HPDE6-E6E7 (cell line): ENCODE results near the gene ZNF513.

Source experiments
- DNase-seq: peaks from one replicate; pipeline ENCODE4 v3.0.0; 2011; ENCODE audit warnings: missing footprints; ENCODE audit errors: extremely low spot score

ZNF513 gene

DNA sequence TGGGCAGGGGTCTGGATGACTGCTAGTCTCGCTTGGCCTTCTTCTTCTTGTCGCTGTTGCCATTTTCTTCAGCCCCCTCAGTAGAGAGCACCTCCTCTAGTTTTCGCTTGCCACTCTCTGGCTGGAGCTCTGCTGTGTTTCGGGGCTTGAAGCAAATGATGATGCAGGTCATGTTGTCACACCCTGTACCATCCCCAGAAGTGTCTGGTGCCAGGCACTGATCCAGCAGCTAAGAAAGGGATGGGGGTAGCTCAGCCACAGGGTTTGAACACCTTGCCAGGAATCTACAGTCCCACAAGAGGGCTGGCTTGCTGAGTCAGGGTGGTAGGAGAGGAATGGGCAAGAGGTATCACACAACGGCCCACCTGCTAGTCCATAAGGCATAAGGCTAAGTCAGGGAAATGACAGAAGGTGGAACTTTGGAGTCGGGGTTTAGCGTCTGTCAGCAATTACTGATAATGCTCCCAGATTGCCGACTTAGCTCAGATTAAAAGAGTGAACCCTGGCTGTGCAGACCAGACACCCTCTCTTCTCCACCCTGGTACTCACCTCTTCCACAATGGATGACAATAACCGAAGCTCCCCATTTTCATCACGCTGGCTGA is 1.1 kb upstream of the ZNF513 start:
- no peak for DNase-seq

DNA sequence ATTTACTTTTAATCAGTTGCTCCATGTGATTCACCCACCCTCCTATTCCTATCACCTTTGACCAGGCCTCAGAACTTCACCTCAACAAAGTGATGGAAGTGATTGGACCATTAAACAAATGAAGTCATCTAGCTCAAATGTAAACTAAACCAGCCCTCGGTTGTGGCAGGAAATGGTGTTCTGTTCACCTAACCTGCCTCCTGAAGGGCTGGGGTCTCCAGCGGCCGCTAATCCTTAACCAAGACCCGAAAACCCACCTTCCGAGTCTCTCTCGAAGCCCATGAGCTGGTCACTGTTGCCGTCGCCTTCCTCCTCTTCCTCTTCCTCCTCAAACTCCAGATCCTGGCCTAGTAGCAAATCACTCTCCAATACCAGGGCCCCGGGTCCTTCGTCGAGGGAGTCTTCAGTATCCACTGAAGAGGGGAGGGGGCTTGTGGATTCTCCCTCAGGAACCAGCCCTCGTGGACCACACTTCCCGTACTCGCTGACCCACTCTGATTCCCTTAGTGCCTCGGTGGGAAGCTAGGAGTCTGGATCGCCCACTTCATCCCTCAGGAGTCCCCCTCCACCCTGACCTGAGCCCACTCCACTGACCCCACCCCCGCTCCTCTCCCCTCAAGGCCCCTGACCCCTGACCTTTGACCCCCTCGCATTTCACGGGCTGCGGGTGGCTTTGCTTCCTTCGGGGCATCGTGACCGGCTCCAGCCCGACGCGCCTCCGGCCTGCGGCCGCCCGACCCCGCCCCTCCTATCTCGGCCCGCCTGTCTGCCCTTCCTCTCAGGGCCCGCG is 503 bp downstream of the ZNF513 start:
- DNase-seq = peak; percentile 44

DNA sequence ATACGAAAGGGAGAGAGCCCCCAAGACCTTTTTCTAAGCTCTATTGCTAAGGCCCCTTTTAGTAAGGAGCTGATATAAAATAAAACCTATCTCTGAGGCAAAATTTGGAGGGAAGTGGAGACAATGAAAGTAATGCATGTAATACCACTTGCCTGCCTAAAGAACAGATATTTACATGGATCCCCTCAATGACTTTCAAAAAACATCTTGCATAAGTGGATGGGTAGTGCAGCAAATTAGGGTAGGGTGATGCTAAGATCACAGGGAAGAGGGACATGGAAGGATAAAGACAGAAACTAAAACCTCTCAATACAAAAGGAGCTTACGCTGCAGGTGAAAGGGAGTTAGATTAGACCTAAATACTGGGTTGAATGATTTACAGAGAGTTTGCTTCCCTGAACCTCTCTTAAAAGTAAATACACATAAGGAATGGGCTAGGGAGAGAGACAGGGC is 1.1 kb downstream of the ZNF513 start:
- no peak for DNase-seq

DNA sequence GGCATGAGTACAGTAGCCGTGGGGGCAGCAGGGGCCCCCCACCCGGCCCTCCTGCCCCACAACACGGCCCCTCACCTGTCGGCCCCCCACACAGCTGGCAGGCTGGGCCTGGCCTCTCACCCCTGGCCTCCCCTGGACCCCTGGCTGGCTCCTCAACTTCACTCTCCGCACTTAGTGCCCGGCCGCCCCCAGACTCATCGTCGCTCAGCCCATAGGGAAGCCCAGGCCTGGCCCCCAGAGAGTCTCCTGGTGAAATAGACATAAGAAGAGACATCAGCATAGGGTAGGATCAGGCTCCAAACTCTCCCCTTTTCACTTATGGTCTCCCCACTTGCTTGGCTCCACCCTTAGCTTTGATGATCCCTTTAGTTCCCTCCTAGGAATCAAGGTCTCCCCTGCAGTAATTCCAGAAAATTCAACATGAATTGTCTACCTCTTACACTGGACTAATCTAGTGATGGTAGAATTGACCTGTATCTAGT is 1.7 kb downstream of the ZNF513 start:
- DNase-seq = no peak

DNA sequence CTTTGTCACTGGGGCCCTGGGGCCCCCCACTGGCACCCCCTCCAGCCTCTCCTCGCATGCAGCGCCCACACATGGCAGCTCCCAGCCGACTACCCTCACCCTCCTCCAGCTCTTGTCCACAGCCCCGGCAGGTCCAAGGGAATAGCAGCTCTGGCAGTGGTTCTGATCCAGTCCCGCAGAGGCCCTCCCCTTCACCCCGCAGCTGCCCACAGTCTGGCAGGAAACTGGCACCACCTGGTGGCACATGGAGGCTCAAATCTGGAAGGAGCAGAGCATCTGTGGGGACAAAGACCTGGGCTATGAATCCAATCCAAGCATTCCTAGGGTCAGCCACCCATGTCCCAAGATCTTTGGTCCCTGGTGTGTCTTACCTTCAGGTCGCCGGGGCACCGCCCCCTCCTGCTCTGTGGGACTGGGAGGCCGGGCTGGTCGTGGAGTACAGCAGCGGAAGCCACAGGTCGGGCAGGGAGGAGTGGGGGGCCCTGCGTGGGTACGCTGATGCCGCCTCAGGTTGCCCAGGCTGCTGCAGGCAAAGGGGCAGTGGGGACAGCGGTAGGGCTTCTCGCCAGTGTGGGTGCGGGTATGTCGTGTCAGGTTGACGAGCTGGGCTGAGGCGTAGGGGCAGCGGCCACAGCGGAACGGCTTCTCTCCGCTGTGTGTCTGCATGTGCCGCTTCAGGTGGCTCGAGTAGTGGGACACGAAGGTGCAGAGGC is 2.3 kb downstream of the ZNF513 start:
- DNase-seq = no peak

DNA sequence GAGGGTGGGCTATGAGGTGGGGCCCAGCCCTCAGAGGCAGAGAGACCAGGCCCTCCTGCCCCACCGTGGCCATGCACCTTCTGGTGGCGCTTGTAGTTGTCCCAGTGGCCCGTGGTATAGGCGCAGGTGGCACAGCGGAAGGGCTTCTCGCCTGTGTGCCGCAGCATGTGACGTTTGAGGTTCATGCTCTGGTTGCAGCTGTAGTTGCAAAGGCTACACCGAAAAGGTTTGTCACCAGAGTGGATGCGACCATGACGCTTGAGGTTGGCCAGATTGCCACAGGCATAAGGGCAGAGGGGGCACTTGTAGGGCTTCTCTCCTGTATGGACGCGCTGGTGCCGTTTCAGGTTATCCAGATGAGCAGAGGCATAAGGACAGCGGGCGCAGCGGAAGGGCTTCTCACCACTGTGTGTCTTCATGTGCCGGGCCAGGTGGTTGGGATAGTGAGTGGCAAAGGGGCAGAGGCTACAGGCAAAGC is 2.9 kb downstream of the ZNF513 start:
- DNase-seq = no peak

DNA sequence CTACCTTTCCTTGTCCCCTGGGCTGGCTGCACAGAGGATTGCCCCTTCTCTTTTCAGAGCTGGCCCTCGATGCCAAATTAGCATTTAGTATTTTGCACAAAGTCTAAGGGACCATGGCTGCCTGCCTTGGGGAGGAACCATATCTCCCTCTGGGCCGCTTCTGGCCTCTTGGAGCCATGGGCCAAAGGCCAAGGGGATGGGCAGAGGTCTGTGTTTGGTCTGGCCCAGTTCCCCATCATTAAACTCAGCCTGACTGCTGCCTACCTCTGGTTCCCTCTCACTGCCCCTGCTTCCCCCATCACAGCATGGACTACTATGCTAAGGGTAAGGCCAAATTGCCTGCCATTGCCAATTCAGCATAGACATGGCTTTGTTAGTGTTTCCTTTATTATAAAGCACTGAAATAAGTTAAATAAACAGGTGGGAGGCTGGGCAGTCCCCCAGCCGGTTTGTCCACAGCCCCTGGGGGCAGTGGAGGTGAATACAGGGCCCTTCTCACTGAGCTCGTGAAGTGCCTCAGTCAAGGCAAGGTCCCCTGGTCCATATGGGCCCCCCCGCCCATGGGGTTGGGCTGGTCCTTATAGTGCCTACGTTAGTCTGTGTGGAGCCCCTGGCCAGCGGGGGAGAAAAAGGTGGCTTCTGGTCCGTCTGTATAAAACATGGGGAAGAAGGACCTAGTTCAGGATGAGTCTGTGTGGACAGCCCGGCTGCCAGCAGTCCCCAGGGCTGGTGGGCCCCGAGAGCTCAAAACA is 3.5 kb downstream of the ZNF513 start:
- DNase-seq = no peak

DNA sequence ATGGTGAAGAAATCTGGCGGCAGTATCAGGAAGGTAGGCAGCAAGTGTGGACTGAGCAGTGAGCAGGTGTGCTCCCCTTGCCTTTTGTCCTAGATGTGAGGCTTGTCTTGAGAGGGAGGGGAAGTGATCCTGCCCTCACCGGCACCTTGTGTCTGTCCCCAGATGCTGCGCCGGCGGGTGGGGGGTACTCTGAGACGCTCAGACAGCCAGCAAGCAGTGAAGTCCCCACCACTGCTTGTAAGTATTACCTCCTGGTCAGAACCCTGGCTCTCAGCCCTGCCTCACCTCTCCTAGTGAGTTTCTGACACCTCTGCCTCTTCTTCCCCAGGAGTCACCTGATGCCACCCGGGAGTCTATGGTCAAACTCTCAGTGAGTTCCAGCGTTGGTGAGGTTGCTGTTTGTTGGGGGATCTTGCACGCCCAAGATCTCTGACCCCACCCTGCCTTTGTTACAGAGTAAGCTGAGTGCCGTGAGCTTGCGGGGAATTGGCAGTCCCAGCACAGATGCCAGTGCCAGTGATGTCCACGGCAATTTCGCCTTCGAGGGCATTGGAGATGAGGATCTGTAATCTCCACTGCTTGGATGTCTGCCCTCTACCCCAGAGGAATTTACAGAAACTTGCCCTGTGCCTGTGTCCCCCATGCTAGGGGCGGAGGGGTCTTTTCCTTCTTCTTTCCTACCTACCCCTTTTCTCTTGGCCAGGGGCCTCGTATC is 4.2 kb downstream of the ZNF513 start:
- no peak for DNase-seq

DNA sequence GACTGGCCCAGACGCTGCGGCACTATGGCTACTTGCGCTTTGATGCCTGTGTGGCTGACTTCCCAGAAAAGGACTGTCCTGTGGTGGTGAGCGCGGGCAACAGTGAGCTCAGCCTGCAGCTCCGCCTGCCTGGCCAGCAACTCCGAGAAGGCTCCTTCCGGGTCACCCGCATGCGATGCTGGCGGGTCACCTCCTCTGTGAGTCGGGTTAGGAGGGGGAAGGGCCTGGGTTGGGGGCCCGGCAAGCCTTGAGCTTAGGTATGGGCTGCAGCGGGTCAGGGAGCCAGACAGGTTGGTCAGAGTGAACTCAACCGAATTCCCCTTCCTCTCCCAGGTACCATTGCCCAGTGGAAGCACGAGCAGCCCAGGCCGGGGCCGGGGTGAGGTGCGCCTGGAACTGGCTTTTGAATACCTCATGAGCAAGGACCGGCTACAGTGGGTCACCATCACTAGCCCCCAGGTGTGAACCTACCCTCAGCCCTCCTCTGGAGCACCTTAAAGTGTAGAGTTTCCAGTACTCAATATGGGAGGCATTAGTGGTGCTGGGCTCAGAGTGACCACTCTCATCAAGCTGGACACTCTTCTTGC is 4.9 kb downstream of the ZNF513 start:
- no peak for DNase-seq

DNA sequence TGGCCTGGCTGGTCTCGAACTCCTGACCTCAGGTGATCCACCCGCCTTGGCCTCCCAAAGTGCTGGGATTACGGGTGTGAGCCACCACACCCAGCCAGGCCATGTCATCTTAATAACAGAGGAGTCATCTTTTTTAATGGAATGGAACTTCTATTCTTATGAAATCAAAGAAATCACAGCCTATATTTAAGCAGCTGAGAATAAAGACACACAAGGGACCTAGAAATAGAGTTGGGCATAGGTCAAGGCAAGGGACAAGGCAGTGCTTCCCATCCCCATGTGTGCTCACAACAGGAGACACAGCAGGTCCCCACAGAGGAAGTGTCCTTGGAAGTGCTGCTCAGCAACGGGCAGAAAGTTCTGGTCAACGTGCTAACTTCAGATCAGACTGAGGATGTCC is 7.0 kb downstream of the ZNF513 start:
- no peak for DNase-seq

DNA sequence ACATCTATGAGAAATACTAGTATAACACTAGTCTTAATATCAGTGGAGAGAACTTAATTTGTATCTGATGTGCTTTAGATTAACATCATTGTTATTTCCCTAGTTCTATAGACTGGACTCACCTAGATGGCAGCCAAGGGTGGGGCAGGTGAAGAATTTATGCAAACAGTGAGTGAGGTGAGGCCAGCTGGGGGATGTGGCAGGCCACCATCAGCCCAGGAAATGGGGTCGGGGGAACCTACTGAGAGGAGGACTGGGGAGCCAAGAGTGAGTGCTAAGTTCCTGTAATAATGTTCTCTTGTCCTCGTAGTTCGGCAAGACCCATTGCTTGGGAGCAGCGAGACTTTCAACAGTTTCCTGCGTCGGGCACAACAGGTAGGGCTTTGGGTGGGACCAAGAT is 7.6 kb downstream of the ZNF513 start:
- no peak for DNase-seq

DNA sequence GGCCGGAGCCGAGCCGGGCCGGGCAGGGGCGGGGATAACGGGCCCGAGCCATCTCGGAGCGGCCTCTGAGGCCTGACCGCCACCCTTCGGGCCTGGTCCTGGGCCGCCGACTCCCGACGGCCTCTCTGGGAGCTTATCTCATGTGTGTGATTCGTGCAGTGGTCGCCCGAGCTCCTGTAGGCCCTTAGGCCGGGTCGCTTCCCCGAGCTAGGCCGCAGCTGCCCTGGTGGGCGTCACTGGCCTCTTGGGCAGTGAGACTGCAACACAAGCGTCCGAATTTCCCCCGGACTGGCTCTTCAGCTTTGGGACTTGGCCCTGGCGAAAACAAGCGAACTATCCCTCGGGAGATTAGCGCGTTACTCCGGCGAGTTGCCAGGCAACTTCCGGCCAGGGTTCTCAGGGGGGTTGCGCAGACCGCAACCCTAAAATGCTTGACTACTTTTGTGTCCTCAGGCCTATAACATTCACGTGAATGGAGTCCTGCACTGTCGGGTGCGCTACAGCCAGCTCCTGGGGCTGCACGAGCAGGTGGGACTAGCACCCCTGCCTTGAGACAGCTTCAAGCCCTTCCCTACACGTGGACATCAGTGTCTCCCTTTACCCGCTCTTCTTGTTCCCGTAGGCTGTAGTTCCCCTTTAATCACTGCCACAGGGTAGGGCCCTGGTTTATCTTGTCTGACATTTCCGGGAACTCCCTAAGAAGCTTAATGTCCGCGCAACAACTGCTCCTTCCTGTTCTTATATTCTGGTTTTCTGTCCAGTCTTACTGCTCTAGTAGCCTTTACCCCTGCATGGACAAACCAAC is 9.5 kb downstream of the ZNF513 start:
- DNase-seq = no peak

DNA sequence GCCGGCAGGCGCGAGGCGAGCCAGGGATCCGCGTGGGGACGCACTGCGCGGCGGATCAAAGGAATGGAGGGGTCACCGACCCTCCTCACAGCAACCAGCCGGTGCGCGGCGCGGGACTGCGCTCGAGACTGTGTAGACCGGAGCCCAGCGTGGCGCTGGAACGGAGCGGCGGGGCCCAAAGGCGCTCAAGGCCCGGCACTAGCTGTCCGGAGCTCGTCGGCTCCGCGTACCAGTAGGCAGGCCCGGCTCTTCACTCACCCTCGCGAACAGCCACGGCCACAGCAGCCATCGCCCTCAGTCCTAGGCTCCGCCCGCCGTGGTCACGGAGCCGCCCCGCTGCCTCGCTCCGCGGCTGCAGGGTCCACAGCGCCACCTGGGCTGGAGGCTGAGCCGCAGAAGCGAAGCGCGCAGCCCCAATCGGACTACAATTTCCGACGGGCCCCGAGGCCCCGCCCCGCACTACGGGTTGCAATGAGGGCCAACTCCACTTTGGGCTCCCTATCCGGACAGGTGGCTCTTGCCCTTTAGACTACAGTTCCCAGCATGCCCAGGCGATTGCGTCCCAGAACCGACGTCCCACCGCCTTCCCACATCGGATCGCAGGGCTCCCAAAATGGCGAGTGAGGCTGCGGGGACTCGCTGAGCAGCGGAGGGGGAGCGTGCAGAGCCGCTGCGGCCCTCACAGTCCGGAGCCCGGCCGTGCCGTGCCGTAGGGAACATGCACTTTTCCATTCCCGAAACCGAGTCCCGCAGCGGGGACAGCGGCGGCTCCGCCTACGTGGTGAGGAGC is 10.3 kb downstream of the ZNF513 start, which contains the start of the genes EIF2B4 and SNX17:
EIF2B4 (minus strand) TSS at position 313 of the 790 bp plus-strand sequence; CDS start at position 289, 24 bp downstream.
SNX17 (plus strand) TSS at position 591 of the 790 bp plus-strand sequence; CDS start at position 719, 128 bp downstream.
- DNase-seq = peak; percentile 98

DNA sequence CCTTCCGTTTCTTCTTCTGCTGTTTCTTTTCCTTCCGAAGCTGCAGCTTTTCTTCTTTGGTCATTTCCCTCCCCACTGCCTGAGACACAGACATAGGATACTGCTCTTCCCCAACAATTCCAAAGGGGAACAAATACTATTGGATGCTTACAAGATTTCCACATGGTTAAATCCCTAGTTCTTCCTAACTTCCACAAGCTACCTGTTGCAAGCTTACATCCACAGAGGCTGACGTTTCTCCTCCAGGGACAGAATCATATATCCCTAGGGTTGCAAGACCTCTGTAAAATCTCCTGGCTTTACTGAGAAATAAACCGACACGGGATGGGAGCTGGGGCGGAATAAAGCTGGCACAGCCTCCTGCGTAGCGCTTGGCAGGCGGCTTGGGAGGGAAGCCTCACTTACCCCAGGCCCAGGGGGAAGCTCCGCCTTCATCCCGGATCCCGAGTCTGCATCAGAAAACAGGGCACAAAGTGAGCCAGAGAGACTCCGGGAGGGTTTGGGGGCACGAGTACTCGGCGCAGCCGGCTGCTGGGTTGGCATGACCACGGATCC is 11.0 kb downstream of the ZNF513 start:
- peak; percentile 68 for DNase-seq

DNA sequence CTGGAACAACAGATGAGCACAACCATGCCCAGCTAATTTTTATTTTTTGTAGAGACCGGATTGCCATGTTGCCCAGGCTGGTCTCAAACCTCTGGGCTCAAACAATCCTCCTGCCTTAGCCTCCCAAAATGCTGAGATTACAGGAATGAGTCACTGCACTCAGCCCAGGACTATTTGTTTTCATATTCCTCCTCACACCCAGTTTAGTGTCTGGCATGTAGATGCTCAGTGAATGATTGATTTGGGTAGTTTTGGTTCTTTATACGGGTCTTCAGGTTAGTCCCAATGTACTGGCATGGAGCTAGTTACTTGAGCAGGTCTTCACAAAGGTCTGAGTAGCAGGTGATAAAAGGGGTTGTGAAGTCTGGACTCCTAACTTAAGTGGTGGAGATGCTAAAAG is 16.6 kb downstream of the ZNF513 start:
- DNase-seq = no peak

DNA sequence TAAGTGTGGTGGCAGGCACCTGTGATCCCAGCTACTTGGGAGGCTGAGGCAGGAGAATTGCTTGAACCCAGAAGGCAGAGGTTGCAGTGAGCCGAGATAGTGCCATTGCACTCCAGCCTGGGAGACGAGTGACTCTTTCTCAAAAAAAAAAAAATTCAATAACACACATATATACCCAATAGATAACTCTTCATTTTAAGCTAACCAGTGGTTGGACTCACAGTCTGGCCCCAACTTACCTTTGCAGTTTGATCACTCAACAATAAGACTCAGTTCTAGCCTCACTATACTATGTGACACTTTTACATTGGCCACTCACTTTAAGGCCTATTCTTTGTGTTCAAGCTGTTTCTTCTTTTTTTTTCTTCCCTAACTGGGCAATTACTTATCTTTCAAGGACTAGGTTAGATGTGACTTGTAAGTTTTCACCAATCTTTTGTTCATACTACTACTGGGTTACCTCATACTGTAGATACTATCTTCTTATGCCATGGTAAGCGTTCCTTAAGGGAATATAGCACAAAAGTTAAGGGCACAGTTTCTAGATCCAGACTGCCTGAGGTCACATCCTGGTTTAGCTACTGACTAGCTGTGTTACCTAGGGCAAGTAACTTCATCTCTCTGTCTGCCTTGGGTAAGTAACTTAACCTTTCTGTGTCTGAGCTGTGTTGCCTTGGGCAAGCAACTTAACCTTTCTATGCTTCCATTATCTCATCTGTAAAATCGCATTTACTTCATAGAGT is 17.7 kb downstream of the ZNF513 start:
- DNase-seq = no peak

DNA sequence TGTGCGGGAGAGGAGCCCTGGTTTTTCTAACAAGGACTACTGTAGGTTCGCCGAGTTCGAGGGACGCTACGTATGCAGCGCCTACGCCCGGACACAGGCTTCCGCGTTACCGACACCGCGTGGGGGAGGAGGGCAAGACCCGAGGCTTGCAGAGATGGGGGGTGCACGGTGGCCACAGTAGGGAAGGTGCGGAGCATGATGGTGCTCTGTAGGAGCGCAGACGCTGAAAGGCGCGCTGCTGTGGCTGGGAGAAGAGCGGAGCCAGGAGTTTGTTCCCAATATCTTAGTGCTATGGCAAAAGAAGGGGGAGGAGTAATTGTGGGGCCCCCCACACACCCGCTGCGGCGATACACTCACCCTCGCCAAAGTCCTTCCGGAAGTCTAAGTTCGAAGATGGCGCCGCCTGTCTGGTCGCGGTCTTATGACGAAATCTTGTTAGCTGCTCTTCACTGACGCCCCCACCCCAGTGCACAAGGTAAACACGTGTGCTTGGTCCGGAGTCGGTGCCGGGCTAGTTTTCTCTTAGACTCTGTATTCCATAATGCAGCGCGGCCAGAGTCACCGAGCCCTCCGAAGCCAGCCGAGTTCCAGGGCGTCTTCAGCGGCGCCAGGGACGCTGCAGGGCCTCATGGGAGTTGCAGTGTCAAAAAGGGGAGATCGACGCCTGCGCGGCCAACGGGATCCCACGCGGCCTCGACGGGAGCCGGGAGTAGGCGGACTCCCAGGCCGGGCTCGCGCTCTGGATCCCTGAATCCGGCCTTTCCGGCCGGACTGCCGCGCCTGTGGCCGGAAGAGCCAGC is 24.0 kb downstream of the ZNF513 start, which contains the start of gene GTF3C2:
GTF3C2 (minus strand) TSS at position 383 of the 800 bp plus-strand sequence. CDS start 13,210 bp downstream, outside the sequence.
- DNase-seq = peak; percentile 93
